ENCODE measurements around the gene ACOT8. TPM values are rescaled to one million over a fixed set of nuclear protein-coding genes. Genes with fewer than 3 reads are reported as not detected.

Gene ACOT8
- total and polyA plus RNA-seq, 9 of the 15 experiments (the other 6 are each of a cell fraction or from before 2014, with no cell fraction given), result 8.2 to 46.7 (median 20.7) TPM

DNA sequence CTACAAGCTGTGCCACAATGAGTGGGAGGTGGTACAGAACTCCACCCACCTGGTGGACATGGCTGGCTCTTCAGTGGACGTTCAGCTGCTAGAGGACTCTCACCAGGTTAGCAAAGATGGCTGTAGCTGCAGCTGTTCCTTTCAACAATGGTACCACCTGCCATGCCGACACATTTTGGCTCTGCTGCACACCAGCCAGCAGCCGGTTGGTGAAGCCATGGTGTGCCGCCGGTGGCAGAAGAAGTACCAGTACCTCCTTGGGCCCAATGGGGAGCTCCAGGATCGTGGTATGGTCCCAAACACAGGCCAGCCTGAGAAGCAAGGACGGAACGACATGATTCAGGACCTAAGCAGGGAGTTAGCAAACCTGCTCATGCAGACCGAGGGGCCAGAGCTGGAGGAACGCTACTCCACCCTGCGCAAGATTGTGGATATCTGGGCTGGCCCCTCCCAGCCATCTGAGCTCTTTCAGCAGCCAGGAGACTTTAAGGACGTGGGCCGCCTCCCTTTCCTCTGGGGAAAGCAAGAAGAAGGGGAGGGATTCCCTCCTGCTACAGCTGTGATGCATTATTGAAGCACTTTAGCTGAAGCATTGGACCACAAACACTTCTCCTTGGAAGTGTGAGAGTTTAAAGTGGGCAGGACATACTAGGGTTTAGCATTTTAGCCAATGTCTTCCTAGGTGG, 21.0 kb upstream of the ACOT8 start (continued):
- no peak for TF ChIP-seq CHD7 (IDR thresholded peaks at IDR 0.05; ENCODE audit: low read depth, low read length)
- TF ChIP-seq MED1 (CRISPR knock-in tag; IDR thresholded peaks at IDR 0.05; ENCODE audit: borderline replicate concordance), result no peak
- TF ChIP-seq CEBPB (tag; IDR thresholded peaks at IDR 0.05), result no peak
- TF ChIP-seq E2F3 (CRISPR knock-in tag; IDR thresholded peaks at IDR 0.05), result no peak
- peak; percentile 37; the same call in 1 of the 2 replicates for TF ChIP-seq ZNF143 (CRISPR knock-in tag; IDR thresholded peaks at IDR 0.05)
- TF ChIP-seq MAZ (CRISPR knock-in tag; conservative IDR thresholded peaks at IDR 0.05 in 1 of 2, IDR thresholded peaks at IDR 0.05 in 1 of 2), result 0 out of 4 replicates have a peak, but pooled peaks of 1 of the 2 experiments have one; percentile 29
- TF ChIP-seq KLF1 (tag; IDR thresholded peaks at IDR 0.05), result peak; percentile 62; the same call in 1 of the 2 replicates
- no peak for TF ChIP-seq HSF4 (CRISPR knock-in tag; IDR thresholded peaks at IDR 0.05; ENCODE audit: borderline replicate concordance)
- no peak for TF ChIP-seq SRSF7 (optimal IDR thresholded peaks at IDR 0.05; ENCODE audit: low read depth, low read length)
- peak; percentile 45 for TF ChIP-seq HNRNPLL (IDR thresholded peaks at IDR 0.05; ENCODE audit: low read depth, low read length, poor library complexity, severe bottlenecking)
- no peak for TF ChIP-seq SIN3A (IDR thresholded peaks at IDR 0.05; ENCODE audit: borderline replicate concordance in 2 of 2, control insufficient read depth in 1 of 2, low read depth in 2 of 2, low read length in 2 of 2)
- TF ChIP-seq ZNF586 (CRISPR knock-in tag; conservative IDR thresholded peaks at IDR 0.05), result no peak

Measured in K562 (cell line).